HG03558 (cell line): ENCODE results near the gene PRAMEF18.
"Not testable (repeated sequence)": the region's sequence is repeated elsewhere in the genome, so short reads cannot be mapped to it uniquely, and the experiment has no call there.

Experiments used
- ATAC-seq: cut with Tn5 transposase; IDR thresholded peaks from one replicate; pipeline ENCODE4 v1.9.1; 2021; ENCODE audit warnings: moderate number of reproducible peaks; ENCODE audit not compliant: unreplicated experiment; ENCODE audit errors: extremely low read depth

The PRAMEF18 gene, protein sequence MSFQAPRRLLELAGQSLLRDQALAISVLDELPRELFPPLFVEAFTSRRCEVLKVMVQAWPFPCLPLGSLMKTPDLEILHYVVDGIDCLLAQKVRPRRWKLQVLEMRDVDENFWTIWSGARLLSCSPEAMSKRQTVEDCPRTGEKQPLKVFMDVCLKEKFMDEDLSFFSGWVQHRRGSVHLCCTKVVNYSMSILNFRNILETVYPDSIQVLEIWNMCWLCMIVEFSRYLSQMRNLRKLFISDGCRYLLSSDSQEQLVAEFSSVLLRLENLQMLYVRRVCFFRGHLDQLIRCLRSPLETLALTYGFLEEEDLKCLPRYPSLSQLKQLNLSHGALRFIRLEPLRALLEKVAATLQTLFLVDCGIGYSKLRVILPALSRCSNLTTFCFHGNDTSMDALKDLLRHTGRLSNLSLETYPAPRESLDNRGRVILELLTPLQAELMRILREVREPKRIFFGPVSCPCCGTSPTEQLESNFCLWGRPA

DNA sequence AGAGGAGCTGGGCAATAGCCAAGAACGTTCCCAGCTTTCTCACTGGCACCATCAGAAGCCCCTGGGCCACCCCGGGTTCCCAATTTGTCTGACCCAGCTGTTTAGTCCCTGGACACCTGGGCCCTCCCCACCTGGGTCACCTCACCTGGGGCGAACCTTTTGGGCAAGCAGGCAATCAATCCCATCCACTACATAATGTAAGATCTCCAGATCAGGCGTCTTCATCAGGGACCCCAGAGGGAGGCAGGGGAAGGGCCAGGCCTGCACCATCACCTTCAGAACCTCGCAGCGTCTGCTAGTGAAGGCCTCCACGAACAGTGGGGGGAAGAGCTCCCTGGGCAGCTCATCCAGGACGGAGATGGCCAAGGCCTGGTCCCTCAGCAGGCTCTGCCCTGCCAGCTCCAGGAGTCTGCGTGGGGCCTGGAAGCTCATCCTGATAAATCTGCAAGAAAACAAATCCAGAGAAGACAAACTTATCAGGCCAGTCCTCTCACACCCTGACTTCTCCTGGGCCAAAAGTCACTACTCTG, at the start of gene PRAMEF18:
Gene PRAMEF18, minus strand, starts transcription at position 480 of the 530 bp plus-strand sequence. Its CDS starts 48 bp downstream, at position 432.
- ATAC-seq: not testable (repeated sequence)

DNA sequence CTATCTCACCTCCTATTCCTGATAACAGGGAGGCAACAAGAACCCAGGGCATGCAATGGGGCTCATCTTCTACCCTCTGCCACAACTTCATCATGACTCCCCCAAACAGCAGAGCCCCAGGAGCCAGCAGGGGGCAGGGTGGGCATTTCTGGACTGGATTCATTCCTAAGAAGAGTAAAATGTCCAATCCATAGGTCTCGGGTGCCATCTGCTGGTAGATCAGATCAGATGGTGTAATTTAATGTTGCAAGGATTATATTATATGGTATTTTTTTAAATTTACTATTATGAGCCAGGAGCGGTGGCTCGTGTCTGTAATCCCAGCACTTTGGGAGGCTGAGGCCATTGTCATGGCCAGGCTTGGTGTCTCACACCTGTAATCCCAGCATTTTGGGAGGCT, 39.2 kb upstream of the PRAMEF18 start:
- ATAC-seq: not testable (repeated sequence)

DNA sequence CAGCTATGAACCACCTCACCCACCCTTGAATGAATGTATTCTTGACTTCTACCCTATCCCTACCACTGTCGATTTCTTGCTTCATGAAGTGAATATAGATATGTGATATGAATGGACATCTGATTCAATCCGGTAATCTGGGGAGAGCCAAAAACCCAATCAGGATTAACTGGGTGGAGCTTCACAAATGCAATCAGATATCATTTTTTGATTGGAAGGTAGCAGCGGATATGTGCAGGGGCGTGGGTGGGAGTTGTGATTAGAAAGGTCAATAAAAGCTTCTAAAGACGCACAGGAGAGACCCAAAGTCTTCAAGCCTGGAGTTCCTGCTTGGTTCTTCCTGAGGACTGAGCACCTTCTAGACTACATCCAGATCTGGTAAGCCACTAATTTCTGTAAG, 27.9 kb upstream of the PRAMEF18 start, which contains the start of gene PRAMEF5:
Gene PRAMEF5, plus strand, starts transcription at position 301 of the 400 bp plus-strand sequence. CDS start 5,071 bp downstream, outside the sequence.
- ATAC-seq: not testable (repeated sequence)

DNA sequence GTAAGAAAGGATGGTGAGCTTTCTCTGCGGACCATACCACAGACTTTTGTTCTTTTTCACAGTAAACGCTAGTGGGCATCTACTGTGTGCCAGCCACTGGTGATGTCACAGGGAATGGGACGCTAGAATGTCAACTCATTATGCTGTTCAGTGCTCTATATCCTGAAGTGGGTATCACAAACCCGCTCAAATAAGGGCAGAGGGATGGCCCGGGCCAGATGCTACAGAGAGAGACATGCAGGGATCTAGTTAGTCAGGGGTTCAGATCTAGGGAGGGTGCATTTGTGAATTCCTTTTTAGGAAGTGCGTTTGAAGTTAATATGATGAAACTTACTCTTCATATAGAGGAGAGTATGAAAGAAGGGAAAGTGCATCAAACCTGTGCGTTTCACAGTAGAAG, 21.2 kb upstream of the PRAMEF18 start:
- not testable (repeated sequence) for ATAC-seq

DNA sequence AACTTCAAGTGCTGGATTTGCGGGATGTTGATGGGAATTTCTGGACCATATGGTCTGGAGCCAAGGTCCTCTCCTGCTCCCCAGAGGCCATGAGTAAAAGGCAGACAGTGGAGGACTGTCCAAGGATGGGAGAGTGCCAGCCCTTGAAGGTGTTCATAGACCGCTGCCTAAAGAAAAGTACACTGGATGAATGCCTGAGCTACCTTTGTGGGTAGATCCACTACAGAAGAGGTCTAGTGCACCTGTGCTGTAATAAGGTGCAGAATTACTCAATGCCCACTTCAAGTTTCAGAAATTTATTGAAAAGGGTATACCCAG, 20.6 kb upstream of the PRAMEF18 start:
- not testable (repeated sequence) for ATAC-seq

DNA sequence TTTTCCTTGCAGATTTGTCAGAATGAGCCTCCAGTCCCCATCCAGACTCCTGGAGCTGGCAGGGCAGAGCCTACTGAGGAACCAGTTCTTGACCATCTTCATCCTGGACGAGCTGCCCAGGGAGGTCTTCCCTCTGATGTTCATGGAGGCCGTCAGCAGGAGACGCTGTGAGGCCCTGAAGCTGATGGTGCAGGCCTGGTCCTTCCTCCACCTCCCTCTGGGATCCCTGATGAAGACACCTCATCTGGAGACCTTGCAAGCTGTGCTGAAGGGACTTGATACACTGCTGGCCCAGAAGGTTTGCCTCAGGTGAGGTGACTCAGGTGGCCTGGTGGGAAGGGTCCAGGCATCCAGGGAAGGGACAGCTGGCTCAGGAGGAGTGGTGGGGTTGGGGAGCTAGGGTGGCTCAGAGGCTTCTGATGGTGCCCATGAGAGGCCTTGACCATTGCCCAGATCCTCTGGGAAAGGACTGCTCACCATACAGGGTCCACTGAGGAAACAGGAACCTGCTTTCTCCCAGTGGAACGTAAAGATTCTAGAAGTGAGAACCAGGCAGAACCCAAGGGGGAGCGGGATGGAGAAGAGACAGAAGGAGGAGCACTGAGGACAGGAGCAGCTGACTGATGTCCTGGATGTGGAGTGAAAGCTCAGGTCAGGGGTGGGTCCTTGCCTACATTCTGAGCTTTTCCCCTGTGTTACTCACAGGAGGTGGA, 20.0 kb upstream of the PRAMEF18 start:
- not testable (repeated sequence) for ATAC-seq

DNA sequence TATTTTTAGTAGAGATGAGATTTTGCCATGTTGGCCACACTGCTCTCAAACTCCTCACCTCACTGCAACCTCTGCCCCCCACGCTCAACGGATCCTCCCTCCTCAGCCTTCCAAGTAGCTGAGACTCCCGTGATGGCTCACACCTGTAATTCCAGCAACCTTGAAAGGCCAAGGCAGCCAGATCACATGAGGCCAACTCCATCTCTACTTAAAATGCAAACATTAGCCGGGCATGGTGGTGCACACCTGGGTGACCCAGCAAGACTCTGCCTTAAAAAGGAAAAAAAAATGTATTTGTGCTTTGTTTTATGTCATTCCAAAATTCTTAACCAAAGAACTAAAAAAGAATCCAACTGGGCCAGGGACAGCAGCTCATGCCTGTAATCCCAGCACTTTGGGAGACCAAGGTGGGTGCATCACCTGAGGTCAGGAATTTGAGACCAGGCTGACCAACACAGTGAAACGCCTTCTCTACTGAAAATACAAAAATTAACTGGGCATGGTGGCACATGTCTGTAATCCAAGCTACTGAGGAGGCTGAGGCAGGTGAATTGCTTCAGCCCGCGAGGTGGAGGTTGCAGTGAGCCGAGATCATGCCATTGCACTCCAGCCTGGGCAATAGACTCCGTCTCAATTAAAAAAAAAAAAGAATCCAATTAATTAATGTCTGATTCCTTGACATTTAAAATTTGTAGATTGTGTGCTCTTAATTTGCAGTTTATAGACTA, 17.7 kb upstream of the PRAMEF18 start:
- not testable (repeated sequence) for ATAC-seq

DNA sequence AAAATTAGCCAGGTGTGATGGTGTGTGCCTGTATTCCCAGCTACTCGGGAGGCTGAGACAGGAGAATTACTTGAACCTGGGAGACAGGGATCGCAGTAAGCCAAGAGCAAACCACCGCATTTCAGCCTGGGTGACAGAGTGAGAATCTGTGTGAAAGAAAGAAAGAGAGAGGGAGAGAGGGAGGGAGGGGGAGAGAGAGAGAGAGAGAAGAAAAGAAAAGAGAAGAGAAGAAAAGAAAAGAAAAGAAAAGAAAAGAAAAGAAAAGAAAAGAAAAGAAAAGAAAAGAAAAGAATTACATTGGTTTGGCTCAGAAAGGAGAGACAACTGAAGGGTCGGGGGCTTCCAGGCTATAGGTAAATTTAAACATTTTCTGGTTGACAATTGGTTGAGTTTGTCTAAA, 13.7 kb upstream of the PRAMEF18 start:
- ATAC-seq: not testable (repeated sequence)

DNA sequence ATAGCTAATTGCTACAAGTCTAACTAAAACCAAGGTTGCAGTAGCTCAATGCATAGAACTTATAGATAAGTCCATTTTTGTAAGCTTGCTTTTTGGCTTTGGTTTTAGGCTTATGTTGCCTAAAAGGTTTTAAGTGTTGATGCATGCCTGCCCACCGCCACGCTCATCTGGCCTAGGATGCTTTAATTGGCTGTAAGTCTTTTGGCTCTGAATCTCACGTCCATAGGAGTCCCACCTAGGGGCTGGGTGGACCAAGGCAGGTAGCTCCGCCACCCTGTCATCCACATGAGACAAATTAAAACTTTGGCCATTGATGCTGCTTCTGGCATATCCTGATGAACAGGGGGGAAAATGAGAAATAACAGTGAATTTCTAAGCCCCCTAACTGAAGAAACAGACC, 11.6 kb upstream of the PRAMEF18 start:
- not testable (repeated sequence) for ATAC-seq

DNA sequence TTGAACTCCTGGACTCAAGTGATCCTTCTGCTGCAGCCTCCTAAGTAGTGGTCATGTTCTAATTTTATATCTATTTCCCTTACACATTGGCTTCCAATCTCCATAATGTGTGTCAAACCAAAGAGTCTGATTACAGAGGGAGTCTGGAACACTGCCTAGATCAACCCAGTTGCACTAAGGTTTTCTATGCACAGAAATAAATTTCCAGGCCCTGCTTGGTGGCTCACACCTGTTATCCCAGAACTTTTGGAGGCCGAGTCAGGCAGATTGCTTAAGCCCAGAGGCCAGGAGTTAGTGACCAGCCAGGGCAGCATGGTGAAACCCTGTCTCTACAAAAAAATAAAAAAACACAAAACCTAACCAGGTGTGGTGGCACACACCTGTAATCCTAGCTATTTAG, 8.1 kb upstream of the PRAMEF18 start:
- not testable (repeated sequence) for ATAC-seq

DNA sequence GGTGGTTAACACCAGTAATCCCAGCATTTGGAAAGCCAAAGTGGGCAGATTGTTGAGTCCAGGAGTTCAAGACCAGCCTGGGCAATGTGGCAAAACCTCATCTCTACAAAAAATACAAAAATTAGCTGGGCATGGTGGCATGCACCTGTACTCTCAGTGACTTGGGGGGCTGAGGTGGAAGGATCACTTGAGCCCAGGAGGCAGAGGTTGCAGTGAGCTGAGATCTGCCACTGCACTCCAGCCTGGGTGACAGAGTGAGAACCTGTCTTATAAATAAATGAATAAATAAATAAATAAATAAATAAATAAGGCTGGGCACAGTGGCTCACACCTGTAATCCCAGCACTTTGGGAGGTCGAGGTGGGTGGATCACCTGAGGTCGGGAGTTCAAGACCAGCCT, 6.1 kb upstream of the PRAMEF18 start:
- ATAC-seq: not testable (repeated sequence)

DNA sequence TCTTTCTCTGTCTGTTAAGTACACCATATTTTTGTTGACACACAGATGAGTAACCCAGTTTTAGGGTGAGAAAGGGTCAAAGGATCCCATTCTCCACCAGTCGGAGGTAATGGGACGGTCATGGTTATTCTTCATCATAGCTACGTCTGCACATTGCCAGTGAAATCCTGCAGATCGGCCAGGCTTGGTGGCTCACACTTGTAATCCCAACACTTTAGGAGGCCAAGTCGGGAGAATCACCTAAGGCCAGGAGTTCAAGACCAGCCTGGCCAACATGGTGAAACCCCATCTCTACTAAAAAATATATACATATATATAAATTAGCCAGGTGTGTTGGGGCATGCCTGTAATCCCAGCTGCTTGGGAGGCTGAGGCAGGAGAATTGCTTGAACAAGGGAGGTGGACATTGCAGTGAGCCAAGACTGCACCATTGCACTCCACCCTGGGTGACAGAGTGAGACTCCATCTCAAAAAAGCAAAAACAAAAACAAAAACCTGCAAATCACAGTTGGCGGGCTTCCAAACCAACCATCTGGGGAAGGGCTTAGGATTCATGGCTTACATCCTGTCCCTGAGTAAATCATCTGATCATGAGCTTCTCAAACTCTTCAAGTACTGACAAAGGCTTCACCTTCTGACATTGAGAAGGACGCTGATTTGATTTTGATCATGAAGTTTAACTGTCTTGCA, 5.3 kb upstream of the PRAMEF18 start:
- not testable (repeated sequence) for ATAC-seq

DNA sequence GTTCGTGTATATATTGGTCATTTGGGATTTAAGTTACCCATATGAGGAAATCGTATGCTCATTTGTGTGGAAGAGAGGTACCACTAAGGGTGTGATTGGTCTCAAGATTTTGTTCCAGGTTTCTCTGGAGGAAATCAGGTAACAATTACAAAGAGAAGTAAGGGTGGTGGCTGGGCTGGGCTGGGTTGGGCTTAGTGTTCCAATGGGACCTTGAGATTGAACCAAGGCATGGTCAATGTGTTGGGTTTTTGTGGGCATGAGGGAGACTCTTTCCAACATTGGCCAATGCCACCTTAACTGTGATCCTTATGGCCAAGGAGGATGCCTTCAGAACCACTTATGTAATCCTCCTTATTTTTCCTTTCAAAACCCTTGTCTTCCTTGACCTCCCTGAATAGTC, 4.6 kb upstream of the PRAMEF18 start:
- ATAC-seq: not testable (repeated sequence)

DNA sequence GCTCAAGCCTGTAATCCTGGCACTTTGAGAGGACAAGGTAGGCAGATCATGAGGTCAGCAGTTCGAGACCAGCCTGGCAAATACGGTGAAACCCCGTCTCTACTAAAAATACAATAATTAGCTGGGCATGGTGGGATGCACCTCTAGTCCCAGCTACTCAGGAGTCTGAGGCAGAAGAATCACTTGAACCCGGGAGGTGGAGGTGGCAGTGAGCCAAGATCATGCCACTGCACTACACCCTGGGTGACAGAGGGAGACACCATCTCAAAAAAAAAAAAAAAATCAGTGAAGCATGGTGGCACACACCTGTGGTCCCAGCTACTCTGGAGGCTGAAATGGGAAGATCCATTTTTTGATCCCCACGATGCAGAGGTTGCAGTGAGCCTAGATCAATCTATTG, 4.1 kb upstream of the PRAMEF18 start:
- not testable (repeated sequence) for ATAC-seq

DNA sequence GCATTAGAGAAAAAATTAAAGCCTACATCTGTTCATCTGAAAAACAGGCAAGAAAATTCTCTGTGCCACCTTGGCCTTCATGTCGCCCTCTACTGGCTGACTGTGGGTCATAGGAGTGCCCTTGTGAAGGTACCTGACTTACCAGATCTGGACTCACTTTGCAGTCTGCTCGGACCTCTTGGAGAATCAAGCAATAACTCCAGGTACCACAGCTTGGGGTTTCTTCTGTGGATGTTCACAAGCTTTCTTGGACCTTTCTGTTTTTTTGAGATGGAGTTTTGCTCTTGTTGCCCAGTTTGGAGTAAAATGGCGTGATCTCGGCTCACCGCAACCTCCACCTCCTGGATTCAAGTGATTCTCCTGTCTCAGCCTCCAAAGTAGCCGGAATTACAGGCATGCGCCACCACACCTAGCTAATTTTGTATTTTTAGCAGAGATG, 2.4 kb upstream of the PRAMEF18 start:
- no peak for ATAC-seq

DNA sequence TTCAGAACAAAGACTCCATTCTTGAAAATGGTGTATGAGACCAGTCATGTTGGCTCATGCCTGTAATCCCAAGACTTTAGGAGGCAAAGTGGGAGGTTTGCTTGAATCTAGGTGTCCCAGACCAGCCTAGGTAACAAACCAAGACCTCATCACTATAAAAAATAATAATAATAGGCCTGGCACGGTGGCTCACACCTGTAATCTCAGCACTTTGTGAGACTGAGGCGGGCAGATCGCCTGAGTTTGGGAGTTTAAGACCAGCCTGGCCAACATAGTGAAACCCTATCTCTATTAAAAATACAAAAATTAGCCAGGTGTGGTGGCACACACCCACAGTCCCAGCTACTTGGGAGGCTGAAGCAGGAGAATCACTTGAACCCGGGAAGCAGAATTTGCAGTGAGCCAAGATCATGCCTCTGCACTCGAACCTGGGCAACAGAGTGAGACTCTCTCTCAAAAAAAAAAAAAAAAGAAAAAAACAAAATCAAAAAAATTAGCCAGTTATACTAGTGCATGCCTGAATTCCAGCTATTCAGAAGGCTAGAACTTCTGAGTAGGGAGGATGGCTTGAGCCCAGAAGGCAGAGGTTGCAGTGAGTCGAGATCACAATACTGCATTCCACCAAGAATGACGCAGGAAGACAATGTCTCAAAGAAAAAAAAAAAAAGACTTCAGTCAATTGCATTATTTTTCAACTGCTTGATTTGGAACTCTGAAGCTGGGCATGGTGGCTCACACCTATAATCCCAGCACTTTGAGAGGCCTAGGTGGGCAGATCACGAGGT, 1.5 kb upstream of the PRAMEF18 start:
- ATAC-seq: not testable (repeated sequence)

DNA sequence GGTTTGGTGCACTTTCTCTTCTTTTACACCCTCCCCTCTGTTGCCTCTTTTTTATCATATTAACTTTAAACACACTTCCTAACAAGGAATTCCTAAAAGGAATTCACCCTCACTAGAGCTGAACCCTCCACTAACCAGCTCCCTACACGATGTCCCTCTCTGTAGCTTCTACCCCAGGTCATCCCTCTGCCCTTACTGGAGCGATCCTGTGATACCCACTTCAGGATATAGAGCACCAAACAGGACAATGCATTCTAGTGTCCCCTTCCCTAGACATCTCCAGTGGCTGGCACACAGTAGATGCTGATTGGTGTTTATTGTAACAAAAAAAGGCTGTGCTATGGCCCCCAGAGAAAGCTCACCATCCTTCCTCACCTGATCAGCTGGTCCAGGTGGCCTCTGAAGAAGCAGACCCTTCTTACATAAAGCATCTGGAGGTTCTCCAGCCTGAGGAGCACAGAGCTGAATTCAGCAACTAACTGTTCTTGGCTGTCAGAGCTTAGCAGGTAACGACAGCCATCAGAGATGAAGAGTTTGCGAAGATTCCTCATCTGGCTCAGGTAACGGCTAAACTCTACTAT, 1.4 kb downstream of the PRAMEF18 start:
- ATAC-seq: no peak

DNA sequence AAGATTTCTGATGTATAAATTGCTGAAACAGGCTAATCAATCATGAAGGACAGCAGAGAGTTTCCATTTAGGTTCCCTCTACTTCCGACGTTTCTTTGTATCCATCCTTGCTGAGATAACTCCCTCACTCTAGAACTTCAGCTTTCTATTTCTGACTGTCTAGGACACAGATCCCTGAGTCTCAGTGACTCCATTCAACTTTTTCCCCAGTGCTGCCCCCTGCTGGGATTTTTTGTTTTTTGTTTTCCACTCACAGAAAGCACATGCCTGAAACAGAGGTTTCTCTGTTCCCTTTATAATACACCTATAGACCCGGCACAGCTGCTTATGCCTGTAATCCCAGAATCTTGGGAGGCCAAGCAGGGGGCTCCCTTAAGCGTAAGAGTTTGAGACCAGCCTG, 3.2 kb downstream of the PRAMEF18 start:
- not testable (repeated sequence) for ATAC-seq

DNA sequence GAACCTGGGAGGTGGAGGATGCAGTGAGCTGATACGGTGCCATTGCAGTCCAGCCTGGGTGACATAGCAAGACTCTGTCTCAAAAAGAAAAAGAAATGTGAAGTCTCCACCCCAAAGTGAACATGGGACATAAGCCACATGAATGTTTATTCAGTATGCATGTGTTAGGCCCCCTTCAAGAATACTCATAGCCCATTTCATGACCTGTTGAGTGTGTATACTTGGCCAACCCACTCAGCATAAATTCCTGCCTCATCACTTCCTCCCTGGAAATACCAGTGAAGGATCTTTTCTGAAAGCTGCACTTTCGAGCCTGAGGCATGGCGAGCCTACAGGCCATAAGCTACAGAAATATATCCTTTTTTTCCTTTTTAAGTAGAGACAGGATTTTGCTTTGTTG, 6.8 kb downstream of the PRAMEF18 start:
- ATAC-seq: not testable (repeated sequence)
